ENCODE measurements around the gene PCDHA1. TPM values are rescaled to one million over a fixed set of nuclear protein-coding genes. Genes with fewer than 3 reads are reported as not detected.
A peak's percentile ranks its signal among the peaks of the same experiment; 100 is the strongest.

The PCDHA1 gene
- total and polyA plus RNA-seq, 9 of the 15 experiments (the other 6 are each of a cell fraction or from before 2014, with no cell fraction given) = not detected

GRCh38 chr5:140882591-140882899 is 96.6 kb downstream of the PCDHA1 start:
- H3K27ac ChIP-seq (ENCODE audit: extremely low read depth, low read depth, low read length) = no peak overlapping the region
- FAIRE-seq (no peak), ATAC-seq (no peak), DNase-seq (ENCODE audit: extremely low read depth in 1 of 4, low spot score in 3 of 4) (no peak)
- no peak overlapping the region for H3K4me3 ChIP-seq
- ChIA-PET CTCF (ENCODE audit: low intra/inter-chr PET ratio) (no interaction called here), POLR2A (no interaction called here)
- H3K9me3 ChIP-seq (replicated peaks; ENCODE audit: control insufficient read depth, insufficient read depth, low read depth, low read length) = 0 out of 2 replicates have a peak, but pooled peaks cover 2% of the 10 kb centered on the region
- TF ChIP-seq HOMEZ (CRISPR knock-in tag; IDR thresholded peaks at IDR 0.05) = no peak
- TF ChIP-seq CTCF (IDR thresholded peaks at IDR 0.05 in 2 of 3, conservative IDR thresholded peaks at IDR 0.05 in 1 of 3; ENCODE audit: insufficient read depth in 2 of 3, low read depth in 1 of 3, low read length in 3 of 3) = peak in 1 of 3 experiments; percentile 15; a peak in 1 of 6 replicates
- TF ChIP-seq ETV1 (tag; conservative IDR thresholded peaks at IDR 0.05; ENCODE audit: low read depth) = 0 out of 2 replicates have a peak, but pooled peaks have one; percentile 26
- in situ Hi-C loops (cut with MboI) (no loop called here), intact Hi-C loops (cut with micrococcal nuclease) (no loop called here)
- H3K9me1 ChIP-seq (ENCODE audit: control insufficient read depth, insufficient read depth, low read length) = no peaks in the 10 kb centered on the region
- H3K27me3 ChIP-seq (ENCODE audit: control insufficient read depth in 2 of 2, insufficient read depth in 2 of 2, low read length in 2 of 2) = no peaks in the 10 kb centered on the region
- no peaks in the 10 kb centered on the region for H3K36me3 ChIP-seq (ENCODE audit: control insufficient read depth, insufficient read depth, low read length)
- H4K20me1 ChIP-seq (replicated peaks; ENCODE audit: control insufficient read depth, insufficient read depth, low read length) = no peaks in the 10 kb centered on the region
- H3K79me2 ChIP-seq (ENCODE audit: control insufficient read depth, insufficient read depth, low read length) = no peaks in the 10 kb centered on the region
- WGBS (ENCODE audit: insufficient coverage, low coverage, missing lambda C conversion rate) = 8% methylated on average over 12 of the region's 12 CpGs
- BruUV-seq (replicated peaks) = no TSS peak
- H2AFZ ChIP-seq (ENCODE audit: low read depth, low read length) = no peak overlapping the region
- no peak overlapping the region for H3K4me2 ChIP-seq (ENCODE audit: insufficient read depth, low read length)
- H3K9ac ChIP-seq (ENCODE audit: insufficient read depth in 1 of 2, low read depth in 2 of 2, low read length in 2 of 2) = no peak overlapping the region
- no peaks in the 10 kb centered on the region; a peak in 1 of 5 replicates for H3K4me1 ChIP-seq (replicated peaks in 1 of 2; ENCODE audit: control insufficient read depth in 2 of 2, insufficient read depth in 2 of 2, low read length in 2 of 2)

Data from K562 (cell line).